GM21529 (cell line): Measurements from ENCODE around the gene ICAM5.
A peak's percentile ranks its signal among the peaks of the same experiment; 100 is the strongest.

Experiments used
- ATAC-seq: cut with Tn5 transposase; IDR thresholded peaks from one replicate; pipeline ENCODE4 v1.9.1; 2021; ENCODE audit not compliant: unreplicated experiment

ICAM5 gene

GRCh38 chr19:10291554-10292205, 1.9 kb downstream of the ICAM5 start:
- ATAC-seq, result no peak

- ATAC-seq, result peak; percentile 46
These were observed 2.5 kb downstream of the ICAM5 start for GRCh38 chr19:10292206-10292788.

GRCh38 chr19:10292789-10293636, 3.3 kb downstream of the ICAM5 start:
- ATAC-seq, result no peak

GRCh38 chr19:10293637-10294367, 4.0 kb downstream of the ICAM5 start:
- ATAC-seq, result no peak

GRCh38 chr19:10294368-10294697, 4.6 kb downstream of the ICAM5 start:
- no peak for ATAC-seq

GRCh38 chr19:10295305-10295846, 5.6 kb downstream of the ICAM5 start:
- no peak for ATAC-seq

- ATAC-seq, result no peak
These were observed 6.3 kb downstream of the ICAM5 start for GRCh38 chr19:10295847-10296591.

GRCh38 chr19:10299545-10300458, 10.1 kb downstream of the ICAM5 start:
- ATAC-seq, result no peak

- ATAC-seq, result no peak
These were observed 15.5 kb downstream of the ICAM5 start for GRCh38 chr19:10305139-10305806.

GRCh38 chr19:10306327-10306726, 16.6 kb downstream of the ICAM5 start:
- no peak for ATAC-seq

GRCh38 chr19:10309423-10309822, 19.7 kb downstream of the ICAM5 start, which contains the start of gene ZGLP1:
Gene ZGLP1, minus strand, starts transcription at chr19:10309815.
- ATAC-seq, result no peak

GRCh38 chr19:10315335-10316214, 25.8 kb downstream of the ICAM5 start, which contains the start of gene FDX2:
Gene FDX2, minus strand, starts transcription at chr19:10316015. Its CDS starts 19 bp downstream, at chr19:10315996.
- ATAC-seq, result no peak

GRCh38 chr19:10316229-10317044, 26.7 kb downstream of the ICAM5 start:
- ATAC-seq, result no peak

- ATAC-seq, result no peak
These were observed 27.5 kb downstream of the ICAM5 start for GRCh38 chr19:10317045-10317856.

GRCh38 chr19:10317857-10318462, 28.2 kb downstream of the ICAM5 start:
- ATAC-seq, result no peak
